Measurements from ENCODE around the gene IFITM2.

The IFITM2 gene

DNA sequence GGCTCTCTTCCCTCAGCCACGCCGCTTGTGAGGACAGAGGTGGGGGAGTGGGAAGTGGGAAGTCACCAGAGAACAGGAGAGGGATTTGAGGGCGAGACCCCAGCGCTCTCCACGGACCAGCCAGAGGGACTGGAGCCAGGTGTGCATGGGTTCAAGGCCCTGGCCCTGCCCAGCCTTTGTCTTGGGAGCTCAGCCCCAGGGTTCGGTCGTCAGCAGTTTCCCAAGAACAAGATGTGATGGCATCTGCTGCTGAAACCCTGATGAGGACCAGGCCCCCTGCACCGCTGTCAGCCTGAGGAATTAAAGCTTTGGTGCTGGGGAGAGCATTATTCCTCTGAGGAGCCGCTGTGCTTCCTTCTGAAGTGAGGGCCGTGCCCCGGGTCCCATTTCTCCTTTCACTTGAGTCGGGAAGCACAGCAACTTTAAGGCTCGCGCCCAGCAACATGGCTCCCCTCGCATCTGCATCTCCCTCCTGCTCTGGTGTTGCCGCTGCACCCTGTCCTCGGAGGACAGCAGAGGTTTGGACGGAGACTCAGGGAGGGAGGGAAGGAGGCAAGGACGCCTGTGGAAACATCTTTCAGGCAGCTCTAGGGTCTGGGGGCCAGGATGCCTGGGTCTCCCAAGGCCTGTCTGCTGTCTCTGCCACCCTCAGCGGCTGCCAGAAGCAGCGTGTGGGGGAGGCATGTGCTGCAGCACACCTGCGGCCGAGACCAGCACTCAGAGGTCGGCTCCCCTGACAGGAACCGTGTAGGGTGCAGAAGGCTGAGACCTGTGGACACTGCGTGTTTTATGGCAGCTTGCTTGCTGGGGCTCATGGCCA lies 12.1 kb upstream of the IFITM2 start:
- Histone ChIP-seq H3K4me3 (ENCODE audit: low read depth, low read length) (no peak overlapping the region), H3K36me3 (ENCODE audit: control insufficient read depth, insufficient read depth, low read length) (no peaks in the 10 kb centered on the region), H3K4me1 (no peaks in the 10 kb centered on the region), H3K9ac (no peak overlapping the region), H3K9me3 (ENCODE audit: control insufficient read depth, low read length) (no peaks in the 10 kb centered on the region), H3K27me3 (ENCODE audit: control insufficient read depth, insufficient read depth, low read length) (no peaks in the 10 kb centered on the region), H2AFZ (no peak overlapping the region), H3K79me2 (no peaks in the 10 kb centered on the region), H3K27ac (no peak overlapping the region), H3K4me2 (ENCODE audit: low read length) (no peak overlapping the region)
- TF ChIP-seq CTCF (IDR thresholded peaks at IDR 0.05): no peak

DNA sequence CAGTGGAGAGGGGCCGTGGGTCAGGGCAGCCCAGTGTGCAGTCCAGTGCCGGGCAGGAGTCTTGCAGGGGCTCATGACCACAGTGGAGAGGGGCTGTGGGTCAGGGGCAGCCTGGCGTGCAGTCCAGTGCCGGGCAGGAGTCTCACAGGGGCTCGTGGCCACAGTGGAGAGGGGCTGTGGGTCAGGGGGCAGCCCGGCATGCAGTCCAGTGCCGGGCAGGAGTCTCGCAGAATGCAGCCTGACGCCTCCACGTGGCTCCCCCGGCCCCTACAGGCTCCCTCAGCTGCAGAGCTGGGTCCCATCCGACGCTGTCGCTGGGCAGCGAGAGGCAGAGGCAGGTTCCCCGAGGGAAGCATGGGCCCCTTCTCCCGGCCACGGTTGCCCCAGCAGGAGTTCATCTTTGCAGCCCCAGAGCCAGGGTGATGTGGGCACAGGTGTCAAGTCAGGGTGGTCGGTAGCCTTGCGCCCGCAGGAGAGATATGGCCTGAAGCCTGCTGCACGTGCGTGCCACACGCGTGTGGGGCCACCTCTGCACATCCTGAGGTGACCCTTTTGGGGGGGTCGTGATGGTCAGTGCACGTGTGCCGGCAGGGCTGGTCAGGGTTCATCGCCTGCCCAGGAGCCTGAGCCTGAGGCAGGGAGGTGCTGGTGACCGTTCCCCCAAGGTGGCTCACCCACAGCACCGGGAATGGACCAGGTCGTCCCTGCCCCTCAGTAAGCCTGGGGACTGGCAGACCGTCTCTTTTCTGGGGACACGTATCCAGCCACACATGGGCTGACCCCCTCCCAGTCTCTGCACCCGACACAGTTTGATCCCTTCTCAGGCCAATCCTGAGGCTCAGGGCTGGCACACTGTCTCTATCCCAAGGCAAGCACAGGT lies 11.2 kb upstream of the IFITM2 start:
- no peaks in the 10 kb centered on the region for H3K9me3 ChIP-seq (ENCODE audit: control insufficient read depth, low read length)
- H3K27ac ChIP-seq: no peak overlapping the region
- no peak overlapping the region for H2AFZ ChIP-seq
- H3K4me2 ChIP-seq (ENCODE audit: low read length): no peak overlapping the region
- no peaks in the 10 kb centered on the region for H3K27me3 ChIP-seq (ENCODE audit: control insufficient read depth, insufficient read depth, low read length)
- no peak overlapping the region for H3K9ac ChIP-seq
- H3K79me2 ChIP-seq: no peaks in the 10 kb centered on the region
- no peak overlapping the region for H3K4me3 ChIP-seq (ENCODE audit: low read depth, low read length)
- no peaks in the 10 kb centered on the region for H3K4me1 ChIP-seq
- no peak for TF ChIP-seq CTCF (IDR thresholded peaks at IDR 0.05)
- H3K36me3 ChIP-seq (ENCODE audit: control insufficient read depth, insufficient read depth, low read length): no peaks in the 10 kb centered on the region

DNA sequence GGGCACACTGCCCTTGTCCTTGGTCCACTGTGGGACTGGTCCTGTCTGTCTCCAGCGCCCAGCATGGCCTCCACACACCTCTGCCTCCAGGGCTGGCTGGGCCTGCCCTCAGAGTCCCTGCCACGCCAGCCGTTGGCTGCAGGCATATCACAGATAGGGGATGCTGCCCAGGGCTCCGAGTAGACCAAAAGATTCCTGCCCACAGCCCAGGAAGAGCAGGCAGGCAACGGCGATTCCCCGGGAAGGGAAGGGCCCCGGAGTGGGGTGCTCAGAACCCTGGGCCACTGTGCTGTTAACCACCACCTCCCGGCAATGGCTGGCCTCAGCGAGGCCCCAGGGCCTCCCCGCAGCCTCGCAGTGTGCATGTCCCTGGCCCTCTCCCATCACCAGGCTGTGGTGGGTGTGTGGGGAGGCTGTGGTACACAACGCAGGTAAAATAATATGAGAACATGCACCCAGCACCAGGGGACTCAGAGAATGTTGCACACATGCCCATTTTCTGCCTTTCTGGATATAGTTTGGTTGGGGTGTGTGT lies 10.5 kb upstream of the IFITM2 start:
- Histone ChIP-seq H3K36me3 (ENCODE audit: control insufficient read depth, insufficient read depth, low read length) (no peaks in the 10 kb centered on the region), H3K4me1 (no peaks in the 10 kb centered on the region), H3K4me3 (ENCODE audit: low read depth, low read length) (no peak overlapping the region), H3K4me2 (ENCODE audit: low read length) (no peak overlapping the region), H3K79me2 (no peaks in the 10 kb centered on the region), H3K9ac (no peak overlapping the region), H3K9me3 (ENCODE audit: control insufficient read depth, low read length) (no peaks in the 10 kb centered on the region), H3K27me3 (ENCODE audit: control insufficient read depth, insufficient read depth, low read length) (no peaks in the 10 kb centered on the region), H3K27ac (no peak overlapping the region), H2AFZ (no peak overlapping the region)
- TF ChIP-seq CTCF (IDR thresholded peaks at IDR 0.05): no peak

GRCh38 chr11:297586-298405 lies 9.8 kb upstream of the IFITM2 start:
- no peak for TF ChIP-seq CTCF (IDR thresholded peaks at IDR 0.05)
- Histone ChIP-seq H3K4me3 (ENCODE audit: low read depth, low read length) (no peak overlapping the region), H3K27me3 (ENCODE audit: control insufficient read depth, insufficient read depth, low read length) (no peaks in the 10 kb centered on the region), H3K4me1 (no peaks in the 10 kb centered on the region), H3K4me2 (ENCODE audit: low read length) (no peak overlapping the region), H3K27ac (no peak overlapping the region), H2AFZ (no peak overlapping the region), H3K79me2 (no peaks in the 10 kb centered on the region), H3K36me3 (ENCODE audit: control insufficient read depth, insufficient read depth, low read length) (no peaks in the 10 kb centered on the region), H3K9me3 (ENCODE audit: control insufficient read depth, low read length) (no peaks in the 10 kb centered on the region), H3K9ac (no peak overlapping the region)

Measured in parathyroid adenoma (tissue), 2 donors.